Keratinocyte (primary cell): ENCODE data around the gene HSPE1. TPM values are rescaled to one million over a fixed set of nuclear protein-coding genes. Genes with fewer than 3 reads are reported as not detected.
A peak's percentile ranks its signal among the peaks of the same experiment; 100 is the strongest.

Experiments used
- DNase-seq: peaks from one replicate; pipeline ENCODE4 v3.0.0-alpha.2; 2011; ENCODE audit warnings: low read depth, missing footprints, low spot score
- FAIRE-seq: peaks from 2 replicates; lab custom pipeline; 2011; peaks lifted over from hg19 to GRCh38; lab: Jason Lieb, UNC
- H2AFZ ChIP-seq: 2 replicates; pipeline ENCODE4 v1.6.0; 2012; ENCODE audit warnings: low read length, control low read depth, inconsistent platforms; ENCODE audit not compliant: control insufficient read depth
- H3K27ac ChIP-seq: 2 replicates; pipeline ENCODE4 v1.5.1; 2011; ENCODE audit warnings: low read length; ENCODE audit not compliant: control insufficient read depth, insufficient read depth
- H3K27me3 ChIP-seq: 3 replicates; pipeline ENCODE4 v1.6.0; 2011; ENCODE audit warnings: low read length; ENCODE audit not compliant: control insufficient read depth, insufficient read depth; ENCODE audit errors: extremely low read depth
- H3K36me3 ChIP-seq, 2 experiments: 2 replicates in 1 of 2; 3 replicates in 1 of 2; pipeline ENCODE4 v1.5.1; 2011; ENCODE audit warnings: low read length in 2 of 2, mild to moderate bottlenecking in 1 of 2; ENCODE audit not compliant: control insufficient read depth in 2 of 2, insufficient read depth in 2 of 2; ENCODE audit errors: extremely low read depth in 1 of 2
- H3K4me1 ChIP-seq: 3 replicates; pipeline ENCODE4 v1.5.1; 2011; ENCODE audit warnings: low read length; ENCODE audit not compliant: control insufficient read depth, insufficient read depth; ENCODE audit errors: extremely low read depth
- H3K4me2 ChIP-seq: 3 replicates; pipeline ENCODE4 v1.6.0; 2011; ENCODE audit warnings: low read depth, low read length; ENCODE audit not compliant: control insufficient read depth, insufficient read depth; ENCODE audit errors: extremely low read depth
- H3K4me3 ChIP-seq, 3 experiments: fragments of 200-600 bp in 1 of 3; sonication (generic) in 1 of 3; 2 replicates in 2 of 3; 3 replicates in 1 of 3; pipeline ENCODE4 v1.5.1; 2011 to 2016; ENCODE audit warnings: low read length in 3 of 3, mild to moderate bottlenecking in 3 of 3, control low read depth in 2 of 3, inconsistent platforms in 1 of 3, low read depth in 1 of 3, mixed read lengths in 1 of 3, mixed run types in 1 of 3, moderate library complexity in 1 of 3; ENCODE audit not compliant: control insufficient read depth in 2 of 3, insufficient read depth in 2 of 3; ENCODE audit errors: extremely low read depth in 1 of 3
- H3K79me2 ChIP-seq: 2 replicates; pipeline ENCODE4 v1.6.0; 2012; ENCODE audit warnings: low read length; ENCODE audit not compliant: control insufficient read depth, insufficient read depth
- H3K9ac ChIP-seq: 3 replicates; pipeline ENCODE4 v1.6.0; 2011; ENCODE audit warnings: low read length; ENCODE audit not compliant: control insufficient read depth, insufficient read depth; ENCODE audit errors: extremely low read depth
- H3K9me1 ChIP-seq: 3 replicates; pipeline ENCODE4 v1.6.0; 2011; ENCODE audit warnings: low read length; ENCODE audit not compliant: control insufficient read depth, insufficient read depth; ENCODE audit errors: extremely low read depth
- H3K9me3 ChIP-seq: 2 replicates; pipeline ENCODE4 v1.5.1; 2012; ENCODE audit warnings: low read depth, low read length; ENCODE audit not compliant: control insufficient read depth
- H4K20me1 ChIP-seq: 3 replicates; pipeline ENCODE4 v1.6.0; 2011; ENCODE audit warnings: low read length; ENCODE audit not compliant: control insufficient read depth, insufficient read depth; ENCODE audit errors: extremely low read depth
- CTCF ChIP-seq, 3 experiments: IDR thresholded peaks in 1 of 3; conservative IDR thresholded peaks in 1 of 3; optimal IDR thresholded peaks in 1 of 3; 2 replicates in 2 of 3; 3 replicates in 1 of 3; pipeline versions ENCODE3 to v1.5.1; 2011; ENCODE audit warnings: low read length in 3 of 3, mild to moderate bottlenecking in 3 of 3, moderate library complexity in 2 of 3, control low read depth in 1 of 3, inconsistent platforms in 1 of 3; ENCODE audit not compliant: insufficient read depth in 2 of 3; ENCODE audit errors: extremely low read depth in 1 of 3
- EZH2 ChIP-seq: IDR thresholded peaks from one replicate; pipeline ENCODE4 v1.6.1; 2012; ENCODE audit warnings: inconsistent platforms, mild to moderate bottlenecking, low read length, moderate library complexity
- dilution Hi-C: fragments of 300-500 bp; cut with MboI; formaldehyde crosslinking; loops from one replicate; pipeline ENCODE4 v1.7.0; 2020; ENCODE audit warnings: low sequenced_read_pairs; ENCODE audit not compliant: extremely low pct_ligation_motif_present
- polyA plus RNA-seq, 5 experiments: library from polyadenylated mRNA; depleted of rRNA in 3 of 5; stranded (reverse) in 3 of 5; stranded (forward) in 1 of 5; unstranded in 1 of 5; fragments of >200 nt; gene quantifications; 1 replicate in 1 of 5; 2 replicates in 3 of 5; 3 replicates in 1 of 5; pipeline versions ENCODE4 v1.2.1 to v1.2.3, GENCODE V29; 2011 to 2012; ENCODE audit warnings: missing spikeins in 2 of 5, low read depth in 1 of 5, low replicate concordance in 1 of 5

HSPE1 gene
- polyA plus RNA-seq, 1 donor (not counting 4 experiments of a cell fraction or from before 2014, with no cell fraction given): 277 TPM

GRCh38 chr2:197515739-197516392, 15.7 kb downstream of the HSPE1 start, which contains the start of gene MOB4:
Gene MOB4, plus strand, starts transcription at chr2:197516066. Its CDS starts 21 bp downstream, at chr2:197516087.
- Histone ChIP-seq H3K36me3 (no peaks in the 10 kb centered on the region), H3K79me2 (peaks cover 53% of the 10 kb centered on the region), H3K27ac (peak within 1 kb of the TSS; percentile 83), H2AFZ (peak within 1 kb of the TSS; percentile 100), H3K27me3 (no peaks in the 10 kb centered on the region), H3K9ac (peak within 1 kb of the TSS; percentile 94), H3K9me1 (no peaks in the 10 kb centered on the region), H4K20me1 (peaks cover 5% of the 10 kb centered on the region), H3K4me1 (peaks cover 13% of the 10 kb centered on the region), H3K4me2 (peak within 1 kb of the TSS; percentile 88), H3K9me3 (no peaks in the 10 kb centered on the region), H3K4me3 (peak within 1 kb of the TSS; percentile 69 to 93 (median 78))
- dilution Hi-C loops: no loop called here
- TF ChIP-seq CTCF (optimal IDR thresholded peaks at IDR 0.05 in 1 of 3, IDR thresholded peaks at IDR 0.05 in 1 of 3, conservative IDR thresholded peaks at IDR 0.05 in 1 of 3; ENCODE audit: extremely low read depth in 1 of 3, insufficient read depth in 2 of 3, low read length in 3 of 3): no peak
- TF ChIP-seq EZH2: no peak
- DNase-seq (no peak), FAIRE-seq (peak; percentile 66)

DNA sequence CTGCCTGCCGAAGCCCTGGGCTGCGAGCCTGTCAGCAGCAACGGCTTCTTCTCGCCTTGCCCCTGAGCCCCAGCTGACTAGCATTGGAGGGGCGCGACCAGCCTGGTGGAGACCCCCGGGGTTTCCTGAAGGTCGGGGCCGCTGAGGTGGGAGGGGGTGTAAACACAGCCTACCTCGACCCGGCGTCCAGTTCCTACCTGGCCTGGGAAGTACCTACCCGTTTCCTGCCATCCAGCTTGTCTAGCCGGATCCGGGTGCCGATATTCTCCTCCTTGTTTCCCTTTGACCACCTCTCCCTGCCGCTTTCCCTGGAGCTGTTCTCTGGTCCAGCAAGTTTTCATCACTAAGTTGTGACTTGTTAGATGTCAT, 16.2 kb downstream of the HSPE1 start:
- H3K36me3 ChIP-seq: no peaks in the 10 kb centered on the region
- H4K20me1 ChIP-seq: peaks cover 5% of the 10 kb centered on the region
- H3K4me1 ChIP-seq: peaks cover 13% of the 10 kb centered on the region
- no peak for TF ChIP-seq EZH2
- no peak for TF ChIP-seq CTCF (optimal IDR thresholded peaks at IDR 0.05 in 1 of 3, IDR thresholded peaks at IDR 0.05 in 1 of 3, conservative IDR thresholded peaks at IDR 0.05 in 1 of 3; ENCODE audit: extremely low read depth in 1 of 3, insufficient read depth in 2 of 3, low read length in 3 of 3)
- H3K4me2 ChIP-seq: peak overlapping the region; percentile 83
- H2AFZ ChIP-seq: peak overlapping the region; percentile 91
- H3K79me2 ChIP-seq: peaks cover 58% of the 10 kb centered on the region
- no peak for DNase-seq
- H3K9ac ChIP-seq: peak overlapping the region; percentile 94
- H3K9me3 ChIP-seq: no peaks in the 10 kb centered on the region
- peak overlapping the region; percentile 69 to 93 (median 78) for H3K4me3 ChIP-seq
- H3K27ac ChIP-seq: peak overlapping the region; percentile 83
- dilution Hi-C loops: no loop called here
- no peaks in the 10 kb centered on the region for H3K9me1 ChIP-seq
- FAIRE-seq: no peak
- H3K27me3 ChIP-seq: no peaks in the 10 kb centered on the region
